Measurements from ENCODE around the gene TRAFD1. TPM values are rescaled to one million over a fixed set of nuclear protein-coding genes. Genes with fewer than 3 reads are reported as not detected.

TRAFD1 gene, protein sequence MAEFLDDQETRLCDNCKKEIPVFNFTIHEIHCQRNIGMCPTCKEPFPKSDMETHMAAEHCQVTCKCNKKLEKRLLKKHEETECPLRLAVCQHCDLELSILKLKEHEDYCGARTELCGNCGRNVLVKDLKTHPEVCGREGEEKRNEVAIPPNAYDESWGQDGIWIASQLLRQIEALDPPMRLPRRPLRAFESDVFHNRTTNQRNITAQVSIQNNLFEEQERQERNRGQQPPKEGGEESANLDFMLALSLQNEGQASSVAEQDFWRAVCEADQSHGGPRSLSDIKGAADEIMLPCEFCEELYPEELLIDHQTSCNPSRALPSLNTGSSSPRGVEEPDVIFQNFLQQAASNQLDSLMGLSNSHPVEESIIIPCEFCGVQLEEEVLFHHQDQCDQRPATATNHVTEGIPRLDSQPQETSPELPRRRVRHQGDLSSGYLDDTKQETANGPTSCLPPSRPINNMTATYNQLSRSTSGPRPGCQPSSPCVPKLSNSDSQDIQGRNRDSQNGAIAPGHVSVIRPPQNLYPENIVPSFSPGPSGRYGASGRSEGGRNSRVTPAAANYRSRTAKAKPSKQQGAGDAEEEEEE
- 21.1 TPM for polyA plus RNA-seq (2013, experiment 1 of 2)
- polyA plus RNA-seq (2013, experiment 2 of 2) = 21.0 TPM

GRCh38 chr12:112125250-112125999 is at the start of gene TRAFD1:
TRAFD1 (plus strand) TSS chr12:112125560; CDS start chr12:112130523, 4,963 bp downstream.
- Histone ChIP-seq H3K4me3 (ENCODE audit: low read length in 2 of 2) (peak within 1 kb of the TSS; percentile 77 to 91), H3K27ac (replicated peaks; ENCODE audit: low read length) (no peak within 1 kb of the TSS), H3K18ac (ENCODE audit: low read length) (peak within 1 kb of the TSS; percentile 82), H3K27me3 (ENCODE audit: control insufficient read depth in 3 of 3, insufficient read depth in 3 of 3, low read depth in 1 of 3, low read length in 3 of 3) (no peaks in the 10 kb centered on the region), H3K9ac (ENCODE audit: low read depth, low read length, poor library complexity) (peak within 1 kb of the TSS; percentile 97), H2BK15ac (ENCODE audit: low read length) (no peak within 1 kb of the TSS), H3K4me2 (ENCODE audit: insufficient read depth, low read length, poor library complexity, severe bottlenecking) (peak within 1 kb of the TSS; percentile 94), H3K4ac (ENCODE audit: low read length) (no peak within 1 kb of the TSS), H3K36me3 (replicated peaks in 1 of 2; ENCODE audit: control insufficient read depth in 2 of 2, insufficient read depth in 2 of 2, low read length in 2 of 2) (peaks cover 0 to 2% of the 10 kb centered on the region in 2 donors), H3K23ac (ENCODE audit: low read depth, low read length, poor library complexity) (peak within 1 kb of the TSS; percentile 76), H2BK12ac (ENCODE audit: low read length) (no peak within 1 kb of the TSS), H2AFZ (ENCODE audit: low read length) (peak within 1 kb of the TSS; percentile 90), H3K4me1 (ENCODE audit: control insufficient read depth in 2 of 2, insufficient read depth in 1 of 2, low read depth in 1 of 2, low read length in 2 of 2) (peaks cover 5 to 9% of the 10 kb centered on the region in 2 donors), H2BK5ac (ENCODE audit: low read length) (no peak within 1 kb of the TSS), H3K9me3 (replicated peaks in 1 of 2; ENCODE audit: control insufficient read depth in 2 of 2, insufficient read depth in 1 of 2, low read depth in 1 of 2, low read length in 2 of 2) (no peaks in the 10 kb centered on the region), H2AK5ac (ENCODE audit: low read depth, low read length) (no peak within 1 kb of the TSS), H3K14ac (ENCODE audit: low read length) (no peak within 1 kb of the TSS), H4K8ac (ENCODE audit: low read depth, low read length) (no peak within 1 kb of the TSS), H2BK120ac (ENCODE audit: low read depth, low read length) (no peak within 1 kb of the TSS), H4K91ac (ENCODE audit: low read depth, low read length, poor library complexity) (no peak within 1 kb of the TSS), H3K79me1 (ENCODE audit: low read depth, low read length) (no peaks in the 10 kb centered on the region)
- DNase-seq (ENCODE audit: low spot score) = peak; percentile 95
- no CpG with 5 or more reads among the region's 63 CpGs for WGBS, 2 donors (ENCODE audit: extremely low coverage in 2 of 2, insufficient read length in 2 of 2, insufficient replicate concordance in 1 of 2)

DNA sequence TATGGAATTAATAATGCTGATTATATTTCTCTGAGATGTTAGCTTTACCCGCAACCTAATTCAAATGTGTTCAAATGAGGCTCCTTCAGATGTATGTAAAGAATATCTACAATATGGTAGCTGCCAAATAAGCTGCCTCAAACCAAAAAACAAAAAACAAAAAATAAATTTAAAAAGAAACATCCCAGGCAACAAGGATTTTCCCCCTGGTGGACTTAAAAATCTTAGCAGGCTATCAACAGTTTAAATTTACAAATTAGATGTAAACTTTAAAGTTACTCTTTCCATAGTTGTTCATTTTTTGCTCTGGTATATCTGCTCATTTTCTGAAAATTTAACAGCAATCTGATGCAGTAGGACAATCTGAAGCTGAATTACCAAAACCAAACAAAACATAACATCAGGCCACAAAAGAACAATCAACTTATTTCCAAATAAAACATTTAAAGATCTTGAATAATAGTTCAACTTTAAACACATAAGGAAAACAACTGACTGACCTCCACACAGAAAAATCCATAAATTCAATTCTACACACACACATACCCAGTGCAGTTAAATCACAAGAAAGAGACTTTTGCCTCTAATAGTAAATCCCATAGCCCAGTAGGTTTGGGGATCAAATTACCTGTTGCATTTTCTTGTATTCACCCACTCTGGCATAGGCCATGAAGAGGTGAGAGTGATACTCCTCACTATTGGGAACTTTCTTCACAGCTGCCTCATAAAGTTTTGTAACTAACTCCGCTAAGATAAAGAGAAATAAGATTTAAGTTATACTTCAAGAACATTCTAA is 38.1 kb upstream of the TRAFD1 start:
- Histone ChIP-seq H3K4me1 (ENCODE audit: control insufficient read depth in 2 of 2, insufficient read depth in 1 of 2, low read depth in 1 of 2, low read length in 2 of 2) (no peaks in the 10 kb centered on the region), H3K4me2 (ENCODE audit: insufficient read depth, low read length, poor library complexity, severe bottlenecking) (no peak overlapping the region), H3K27ac (replicated peaks; ENCODE audit: low read length) (no peak overlapping the region), H4K8ac (ENCODE audit: low read depth, low read length) (no peak overlapping the region), H3K4ac (ENCODE audit: low read length) (no peak overlapping the region), H2BK120ac (ENCODE audit: low read depth, low read length) (no peak overlapping the region), H3K9me3 (replicated peaks in 1 of 2; ENCODE audit: control insufficient read depth in 2 of 2, insufficient read depth in 1 of 2, low read depth in 1 of 2, low read length in 2 of 2) (no peaks in the 10 kb centered on the region), H3K9ac (ENCODE audit: low read depth, low read length, poor library complexity) (no peak overlapping the region), H3K14ac (ENCODE audit: low read length) (no peak overlapping the region), H2AFZ (ENCODE audit: low read length) (no peak overlapping the region), H2AK5ac (ENCODE audit: low read depth, low read length) (no peak overlapping the region), H3K36me3 (replicated peaks in 1 of 2; ENCODE audit: control insufficient read depth in 2 of 2, insufficient read depth in 2 of 2, low read length in 2 of 2) (peaks cover 12 to 84% of the 10 kb centered on the region in 2 donors), H2BK15ac (ENCODE audit: low read length) (no peak overlapping the region), H4K91ac (ENCODE audit: low read depth, low read length, poor library complexity) (no peak overlapping the region), H3K79me1 (ENCODE audit: low read depth, low read length) (no peaks in the 10 kb centered on the region), H3K4me3 (ENCODE audit: low read length in 2 of 2) (no peak overlapping the region), H3K23ac (ENCODE audit: low read depth, low read length, poor library complexity) (no peak overlapping the region), H2BK5ac (ENCODE audit: low read length) (no peak overlapping the region), H2BK12ac (ENCODE audit: low read length) (no peak overlapping the region), H3K27me3 (ENCODE audit: control insufficient read depth in 3 of 3, insufficient read depth in 3 of 3, low read depth in 1 of 3, low read length in 3 of 3) (no peaks in the 10 kb centered on the region), H3K18ac (ENCODE audit: low read length) (no peak overlapping the region)
- WGBS, 2 donors (ENCODE audit: extremely low coverage in 2 of 2, insufficient read length in 2 of 2, insufficient replicate concordance in 1 of 2) = no CpG with 5 or more reads among the region's 2 CpGs
- DNase-seq (ENCODE audit: low spot score) = no peak

- Histone ChIP-seq H3K23ac (ENCODE audit: low read depth, low read length, poor library complexity) (no peak overlapping the region), H2AK5ac (ENCODE audit: low read depth, low read length) (no peak overlapping the region), H3K27me3 (ENCODE audit: control insufficient read depth in 3 of 3, insufficient read depth in 3 of 3, low read depth in 1 of 3, low read length in 3 of 3) (no peaks in the 10 kb centered on the region), H2BK12ac (ENCODE audit: low read length) (no peak overlapping the region), H3K14ac (ENCODE audit: low read length) (no peak overlapping the region), H4K91ac (ENCODE audit: low read depth, low read length, poor library complexity) (no peak overlapping the region), H4K8ac (ENCODE audit: low read depth, low read length) (no peak overlapping the region), H2BK120ac (ENCODE audit: low read depth, low read length) (no peak overlapping the region), H3K27ac (replicated peaks; ENCODE audit: low read length) (no peak overlapping the region), H3K36me3 (replicated peaks in 1 of 2; ENCODE audit: control insufficient read depth in 2 of 2, insufficient read depth in 2 of 2, low read length in 2 of 2) (peaks cover 11 to 86% of the 10 kb centered on the region in 2 donors), H3K18ac (ENCODE audit: low read length) (no peak overlapping the region), H3K9me3 (replicated peaks in 1 of 2; ENCODE audit: control insufficient read depth in 2 of 2, insufficient read depth in 1 of 2, low read depth in 1 of 2, low read length in 2 of 2) (no peaks in the 10 kb centered on the region), H2AFZ (ENCODE audit: low read length) (no peak overlapping the region), H3K4me1 (ENCODE audit: control insufficient read depth in 2 of 2, insufficient read depth in 1 of 2, low read depth in 1 of 2, low read length in 2 of 2) (no peaks in the 10 kb centered on the region), H2BK15ac (ENCODE audit: low read length) (no peak overlapping the region), H2BK5ac (ENCODE audit: low read length) (no peak overlapping the region), H3K79me1 (ENCODE audit: low read depth, low read length) (no peaks in the 10 kb centered on the region), H3K4me2 (ENCODE audit: insufficient read depth, low read length, poor library complexity, severe bottlenecking) (no peak overlapping the region), H3K9ac (ENCODE audit: low read depth, low read length, poor library complexity) (no peak overlapping the region), H3K4ac (ENCODE audit: low read length) (no peak overlapping the region), H3K4me3 (ENCODE audit: low read length in 2 of 2) (no peak overlapping the region)
- DNase-seq (ENCODE audit: low spot score) = no peak
- WGBS, 2 donors (ENCODE audit: extremely low coverage in 2 of 2, insufficient read length in 2 of 2, insufficient replicate concordance in 1 of 2) = no CpG with 5 or more reads among the region's 1 CpG
Measured at GRCh38 chr12:112087851-112088250, 37.5 kb upstream of the TRAFD1 start.
